Measurements from ENCODE around the gene RXRB.

Gene RXRB

DNA sequence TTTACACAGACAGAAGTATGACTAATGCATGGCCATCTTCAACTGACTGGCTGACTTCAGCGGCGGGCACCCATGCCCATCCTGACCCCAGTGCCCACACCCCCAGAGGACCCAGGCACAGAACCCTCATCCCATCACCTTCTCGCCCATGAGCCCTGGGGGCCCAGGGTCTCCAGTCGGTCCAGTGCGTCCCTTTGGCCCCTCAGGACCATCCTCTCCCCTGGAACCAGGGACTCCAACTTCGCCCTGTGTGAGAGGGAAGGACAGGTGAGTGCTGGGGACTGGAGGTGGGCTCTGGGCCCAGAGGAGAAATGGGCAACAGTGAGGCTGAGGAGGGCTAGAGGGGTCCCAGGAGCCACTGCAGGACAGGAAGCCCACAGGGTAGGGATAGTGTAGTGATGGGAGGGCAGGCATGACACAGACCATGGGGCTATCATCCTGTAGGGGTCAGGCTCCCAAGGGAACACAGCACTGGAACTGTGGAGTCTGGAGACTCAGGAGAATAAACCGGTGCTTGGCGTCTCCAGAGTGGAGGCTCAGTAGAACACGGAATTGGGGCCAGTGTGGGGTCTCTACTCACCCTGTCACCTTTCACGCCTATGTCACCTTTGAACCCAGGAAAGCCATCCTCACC is 24.9 kb downstream of the RXRB start:
- DNase-seq (ENCODE audit: low spot score), result no peak

DNA sequence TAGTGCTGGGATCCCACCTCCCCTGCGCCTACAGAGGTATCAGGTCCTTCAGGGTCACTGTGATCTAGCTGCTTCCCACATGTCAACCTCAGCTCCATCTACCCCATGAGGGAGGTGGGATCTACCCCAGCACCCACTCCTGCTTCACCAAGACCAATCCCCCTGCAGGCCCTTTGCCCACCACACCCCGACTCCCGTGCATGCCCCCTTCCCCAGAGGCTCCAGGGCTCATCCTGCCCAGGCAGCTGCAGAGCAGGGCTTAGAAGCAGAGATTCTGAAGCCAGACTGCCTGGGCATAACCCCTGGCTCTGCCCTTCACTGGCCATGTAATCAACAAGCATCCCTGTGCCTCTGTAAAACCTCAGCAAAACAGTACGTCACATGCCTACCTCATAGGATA is 25.7 kb downstream of the RXRB start:
- DNase-seq (ENCODE audit: low spot score), result no peak

DNA sequence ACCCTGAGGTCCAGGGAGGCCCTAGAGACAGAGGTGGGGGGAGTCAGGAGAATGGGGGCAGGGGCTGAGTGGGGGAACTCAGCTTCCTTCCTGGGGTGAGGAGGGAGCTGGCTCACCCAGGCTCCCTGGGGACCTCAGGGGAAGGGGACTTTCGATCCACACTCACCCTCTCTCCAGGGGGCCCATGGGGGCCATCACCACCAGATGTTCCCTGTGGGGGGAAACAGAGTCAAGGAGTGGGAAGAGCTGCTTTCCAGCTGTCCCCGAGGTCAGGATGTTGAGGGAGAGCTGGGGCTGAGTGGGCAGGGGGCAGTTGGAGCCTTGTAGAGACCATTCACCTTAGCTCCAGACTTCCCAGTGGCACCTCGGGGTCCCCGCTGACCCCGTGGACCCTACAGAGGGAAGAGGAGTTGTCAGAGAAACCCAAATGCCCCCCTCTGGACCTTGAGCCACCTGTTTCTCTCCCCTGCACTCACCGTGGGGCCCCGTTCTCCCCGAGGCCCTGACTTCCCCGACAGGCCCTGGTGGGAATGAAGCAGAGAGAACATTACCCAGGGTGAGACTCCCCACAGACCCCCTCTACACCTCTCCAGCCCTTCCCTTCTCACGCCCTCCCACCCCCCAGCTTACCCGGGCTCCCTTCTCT is 26.8 kb downstream of the RXRB start:
- no peak for DNase-seq (ENCODE audit: low spot score)

- DNase-seq (ENCODE audit: low spot score), result peak; percentile 37
These were observed 27.6 kb downstream of the RXRB start for GRCh38 chr6:33172688-33173534.

GRCh38 chr6:33171880-33172687 is 28.4 kb downstream of the RXRB start:
- DNase-seq (ENCODE audit: low spot score), result no peak

DNA sequence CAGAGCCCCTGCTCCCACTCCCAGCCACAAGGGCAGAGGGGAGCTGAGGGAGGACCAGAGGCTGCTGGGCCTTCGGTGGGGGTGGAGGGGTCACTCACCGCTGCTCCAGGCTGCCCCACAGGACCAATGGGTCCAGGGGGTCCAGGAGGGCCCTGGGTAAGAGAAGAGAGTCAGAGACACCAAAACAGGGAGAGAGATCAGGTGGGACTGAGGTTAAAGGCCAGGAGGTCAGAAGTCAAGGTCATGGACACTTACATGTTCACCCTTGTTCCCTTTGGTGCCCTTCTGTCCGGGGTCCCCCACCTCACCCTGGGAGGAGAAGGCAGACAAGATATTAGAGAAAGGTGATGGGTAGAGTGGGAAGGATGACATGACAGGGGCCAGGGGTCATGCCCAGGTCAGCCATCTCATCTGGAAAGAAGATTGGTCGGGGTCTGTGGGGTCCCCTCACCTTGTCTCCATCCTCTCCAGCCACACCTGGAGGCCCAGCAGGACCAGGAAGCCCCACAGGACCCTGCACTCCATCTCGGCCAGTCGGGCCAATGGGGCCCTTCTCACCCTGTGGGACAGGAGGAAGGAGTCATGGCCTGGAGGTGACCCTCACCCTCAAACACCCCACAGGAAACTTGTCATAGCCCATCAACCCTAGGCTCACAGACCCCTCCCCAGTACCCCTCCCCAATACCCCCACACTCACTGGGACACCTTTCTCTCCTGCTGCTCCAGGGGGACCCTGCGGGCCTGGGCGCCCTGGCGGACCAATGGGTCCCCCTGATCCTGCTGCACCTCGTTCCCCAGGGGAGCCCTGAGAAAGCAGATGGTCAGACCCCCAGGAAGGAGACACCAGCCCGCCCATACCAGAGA is 29.2 kb downstream of the RXRB start:
- DNase-seq (ENCODE audit: low spot score), result no peak

- DNase-seq (ENCODE audit: low spot score), result no peak
These were observed 30.1 kb downstream of the RXRB start for GRCh38 chr6:33170176-33171015.

- no peak for DNase-seq (ENCODE audit: low spot score)
These were observed 30.9 kb downstream of the RXRB start for GRCh38 chr6:33169291-33170175.

DNA sequence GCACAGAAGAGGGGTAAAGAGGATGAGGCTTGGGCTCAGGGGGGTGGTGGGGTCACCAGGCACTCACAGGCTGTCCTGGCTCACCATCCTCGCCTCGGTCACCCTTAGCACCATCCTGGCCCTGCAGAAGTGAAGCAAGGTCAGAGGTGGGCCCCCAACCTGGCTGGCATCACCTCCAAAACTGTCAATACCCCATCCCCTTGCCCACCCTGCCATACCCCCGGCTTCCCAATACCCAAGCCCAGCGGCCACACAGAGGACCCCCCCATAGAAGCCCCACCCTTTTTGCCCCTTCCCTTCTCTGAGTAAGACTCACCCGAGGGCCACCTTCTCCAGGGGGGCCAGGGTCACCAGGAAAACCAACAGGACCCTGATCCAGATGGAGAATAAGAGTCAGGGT is 31.8 kb downstream of the RXRB start:
- DNase-seq (ENCODE audit: low spot score), result no peak

DNA sequence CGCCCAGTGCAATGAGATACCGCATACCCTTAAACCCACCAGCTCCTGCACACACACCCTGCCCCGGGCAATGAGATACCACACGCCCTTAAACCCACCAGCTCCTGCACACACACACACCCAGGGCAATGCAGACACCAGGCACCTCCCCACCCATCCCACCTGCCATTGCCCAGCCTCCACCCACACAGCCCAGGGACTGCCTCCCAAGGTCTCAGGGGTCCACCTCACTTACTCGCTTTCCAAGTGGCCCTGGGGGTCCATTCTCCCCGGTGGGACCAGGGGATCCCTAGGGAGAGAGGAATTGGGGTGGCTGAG is 32.2 kb downstream of the RXRB start:
- DNase-seq (ENCODE audit: low spot score), result no peak

DNA sequence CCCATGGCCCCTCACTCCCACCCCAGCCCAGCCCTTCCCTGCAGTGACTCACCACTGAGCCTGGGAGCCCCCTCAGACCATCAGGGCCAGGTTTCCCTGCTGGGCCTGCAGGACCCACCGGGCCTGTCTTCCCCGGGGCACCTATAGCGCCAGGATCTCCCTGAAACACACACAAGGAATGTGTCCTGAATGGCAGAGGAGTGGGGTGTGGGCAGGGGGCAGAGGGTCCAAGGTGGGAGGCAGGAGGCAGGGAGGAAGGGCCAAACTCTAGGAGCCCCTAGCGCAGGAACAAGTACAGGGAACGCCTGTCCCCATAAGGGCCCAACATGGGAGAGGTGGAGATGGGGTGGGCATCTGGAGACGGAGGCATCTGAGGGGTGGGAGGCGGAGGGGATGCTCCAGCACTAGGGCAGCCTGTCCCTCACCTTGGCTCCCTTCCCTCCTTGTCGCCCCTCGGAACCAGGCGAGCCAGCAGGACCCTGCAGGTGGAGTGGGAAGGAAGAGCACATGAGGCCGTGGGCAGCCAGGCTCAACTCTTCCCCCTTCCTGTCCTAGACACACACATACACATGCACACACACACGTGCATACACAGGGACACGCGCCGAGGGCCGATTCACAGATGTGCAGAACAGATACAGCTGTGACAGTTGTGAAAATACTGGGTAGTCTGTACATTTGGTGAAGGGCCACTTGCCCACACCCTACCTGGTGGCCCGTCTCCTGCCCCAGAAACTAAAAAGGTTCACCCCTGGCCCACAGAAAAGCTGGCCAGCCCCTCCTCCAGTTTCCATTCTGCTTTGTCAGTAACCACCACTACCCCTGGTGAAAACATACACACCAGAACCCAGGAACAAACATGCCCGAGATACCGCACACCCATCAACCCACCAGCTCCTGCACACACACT is 32.8 kb downstream of the RXRB start:
- DNase-seq (ENCODE audit: low spot score), result no peak

GRCh38 chr6:33166811-33167210 is 33.7 kb downstream of the RXRB start:
- DNase-seq (ENCODE audit: low spot score), result no peak

- DNase-seq (ENCODE audit: low spot score), result no peak
These were observed 34.1 kb downstream of the RXRB start for GRCh38 chr6:33166363-33166762.

DNA sequence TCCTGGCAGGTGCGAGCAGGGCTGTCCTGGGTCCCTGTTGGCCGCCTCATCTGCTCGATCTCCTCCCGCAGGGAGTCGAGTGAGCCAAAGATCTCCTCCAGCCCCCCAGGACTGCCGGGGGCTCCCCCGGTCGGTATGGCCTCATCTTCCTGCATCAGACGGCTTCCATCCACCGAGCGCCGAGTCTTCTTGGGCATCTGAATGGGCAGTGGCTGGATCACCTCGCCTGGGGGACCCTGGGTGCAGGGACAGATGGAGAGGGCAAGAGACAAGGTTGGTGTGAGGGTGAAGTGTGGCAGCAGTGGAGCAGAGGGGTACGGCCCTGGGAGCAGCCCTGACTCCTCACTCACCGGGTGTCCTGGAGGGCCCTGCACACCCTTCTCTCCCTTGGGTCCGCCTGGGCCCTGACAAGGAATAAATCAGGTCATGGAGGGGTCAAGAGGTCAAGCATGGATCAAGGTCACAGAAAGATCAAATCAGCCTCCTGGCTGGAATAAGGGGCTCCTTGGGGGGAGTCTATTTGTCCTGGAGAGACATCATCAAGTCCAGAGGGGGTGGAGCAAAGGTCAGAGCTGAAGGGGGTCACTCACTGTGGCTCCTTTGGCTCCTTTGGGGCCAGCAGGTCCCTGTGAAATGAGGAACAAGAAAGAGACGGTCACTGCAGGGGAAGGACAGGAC is 34.7 kb downstream of the RXRB start:
- no peak for DNase-seq (ENCODE audit: low spot score)

- DNase-seq (ENCODE audit: low spot score), result no peak
These were observed 35.6 kb downstream of the RXRB start for GRCh38 chr6:33164665-33165373.

GRCh38 chr6:33164176-33164575 is 36.3 kb downstream of the RXRB start:
- DNase-seq (ENCODE audit: low spot score), result no peak

DNA sequence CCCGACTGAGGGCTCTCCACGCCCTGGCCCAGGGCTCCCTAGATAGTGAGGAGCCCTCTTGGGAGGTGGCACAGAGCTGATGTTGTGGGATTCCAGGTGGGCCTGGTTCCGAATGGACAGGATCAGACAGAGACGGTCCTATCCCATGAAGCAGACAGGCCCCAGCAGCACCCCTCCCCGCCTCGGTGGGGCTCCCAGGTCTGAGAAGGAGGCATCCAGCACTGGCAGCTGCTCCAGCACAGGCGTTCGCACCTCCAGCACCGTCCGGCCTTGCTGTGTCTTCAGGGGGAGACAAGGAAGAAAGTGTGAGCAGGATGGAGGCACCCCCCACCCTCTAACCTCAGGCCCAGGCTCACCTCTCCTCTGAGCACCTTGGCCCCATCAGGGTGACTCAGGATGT is 36.9 kb downstream of the RXRB start:
- no peak for DNase-seq (ENCODE audit: low spot score)

Data from hematopoietic multipotent progenitor cell treated with erythropoietin and hydrocortisone succinate and interleukin-3 and kit ligand, for 17 days (in vitro differentiated cells).